ENCODE results near the gene TTF2.
A peak's percentile ranks its signal among the peaks of the same experiment; 100 is the strongest.

Gene TTF2

DNA sequence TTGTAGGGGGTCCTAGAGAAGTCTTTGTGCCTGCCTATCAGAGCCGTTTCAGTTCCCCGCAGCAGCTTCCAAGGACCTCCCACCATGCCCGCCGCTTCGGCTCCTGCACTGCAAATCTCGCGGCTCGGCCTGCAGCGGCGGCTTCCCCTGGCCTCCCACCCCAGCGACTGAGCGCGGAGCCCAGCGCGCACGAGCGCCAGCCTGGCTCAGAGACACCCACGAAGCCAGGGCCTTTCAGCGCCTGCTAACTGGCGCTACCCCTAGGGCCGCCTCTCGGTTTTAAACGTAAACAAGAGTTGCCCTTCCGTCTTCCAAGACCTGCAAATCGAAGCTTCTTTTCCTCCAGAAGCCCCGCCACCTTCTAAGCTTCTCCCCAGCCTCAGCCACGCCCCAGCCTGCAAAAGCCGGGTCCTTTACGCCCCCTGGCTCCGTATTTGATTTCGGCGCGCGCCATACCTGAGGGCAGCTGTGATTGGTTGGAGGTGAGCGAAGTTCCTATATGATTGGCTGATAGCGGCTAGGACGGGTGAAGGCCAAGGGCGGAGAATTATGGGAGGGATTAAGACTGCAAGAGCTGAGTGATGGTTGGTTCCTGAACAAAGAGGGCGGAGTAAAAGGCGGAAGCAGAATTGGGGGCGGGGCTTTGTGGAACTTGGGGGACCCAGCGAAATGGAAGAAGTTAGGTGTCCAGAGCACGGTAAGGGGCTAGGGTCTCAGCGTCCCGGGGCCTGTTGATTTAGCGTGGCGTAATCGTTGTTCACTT is at the start of gene TTF2:
Gene TTF2, plus strand, starts transcription at position 649 of the 763 bp plus-strand sequence. Its CDS starts 21 bp downstream, at position 670.
- peak; percentile 99 for DNase-seq

DNA sequence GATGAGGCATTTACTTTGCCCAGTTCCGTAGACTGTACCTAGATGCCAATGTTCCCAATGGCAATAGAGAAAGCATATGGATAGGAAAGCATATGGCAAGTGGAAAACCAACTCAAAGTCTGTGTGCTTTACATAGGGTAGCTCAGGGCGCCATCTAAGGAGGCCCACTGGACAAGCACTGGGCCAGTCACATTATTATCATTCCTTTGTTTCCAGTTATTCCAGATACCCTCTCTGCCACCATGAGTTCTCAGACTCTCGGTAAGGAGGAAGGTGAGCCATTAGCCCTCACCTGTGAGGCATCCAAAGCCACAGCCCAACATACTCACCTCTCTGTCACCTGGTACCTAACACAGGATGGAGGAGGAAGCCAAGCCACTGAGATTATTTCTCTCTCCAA is 48.8 kb upstream of the TTF2 start:
- DNase-seq, result no peak

DNA sequence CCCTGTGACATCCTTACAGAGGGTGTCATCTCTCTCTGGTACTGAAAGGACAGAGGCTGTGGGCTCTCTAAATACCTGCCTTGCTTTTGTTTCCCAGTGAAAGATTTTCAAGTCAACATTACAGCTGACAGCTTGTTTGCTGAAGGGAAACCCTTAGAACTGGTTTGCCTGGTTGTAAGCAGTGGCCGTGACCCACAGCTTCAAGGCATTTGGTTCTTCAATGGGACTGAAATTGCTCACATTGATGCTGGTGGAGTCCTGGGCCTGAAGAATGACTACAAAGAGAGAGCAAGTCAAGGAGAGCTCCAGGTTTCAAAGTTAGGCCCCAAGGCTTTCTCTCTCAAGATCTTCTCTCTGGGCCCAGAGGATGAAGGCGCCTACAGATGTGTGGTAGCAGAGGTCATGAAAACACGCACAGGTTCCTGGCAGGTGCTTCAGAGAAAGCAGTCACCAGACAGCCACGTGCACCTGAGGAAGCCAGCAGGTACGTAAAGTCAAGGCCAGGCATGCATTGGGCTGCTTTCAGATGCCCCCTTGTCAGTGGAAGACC is 46.7 kb upstream of the TTF2 start:
- no peak for DNase-seq

DNA sequence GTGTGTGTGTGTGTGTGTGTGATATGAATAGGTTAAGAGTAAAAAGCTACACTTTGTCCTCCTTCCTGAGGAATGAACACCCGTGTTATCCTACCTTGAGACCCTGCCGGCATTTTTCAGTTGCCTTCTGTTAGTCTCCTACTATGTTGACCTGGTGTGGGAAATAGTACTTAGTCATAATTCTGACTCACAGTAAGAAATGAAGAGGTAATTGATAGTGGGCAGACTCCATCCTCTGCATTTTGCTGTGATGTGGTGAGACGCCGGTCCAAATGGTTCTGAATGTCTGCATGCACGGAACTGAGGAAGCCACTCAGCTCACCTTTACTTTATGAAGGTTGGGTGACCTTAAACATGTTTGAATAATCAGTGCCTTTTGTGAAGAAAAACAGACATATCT is 45.9 kb upstream of the TTF2 start:
- no peak for DNase-seq

DNA sequence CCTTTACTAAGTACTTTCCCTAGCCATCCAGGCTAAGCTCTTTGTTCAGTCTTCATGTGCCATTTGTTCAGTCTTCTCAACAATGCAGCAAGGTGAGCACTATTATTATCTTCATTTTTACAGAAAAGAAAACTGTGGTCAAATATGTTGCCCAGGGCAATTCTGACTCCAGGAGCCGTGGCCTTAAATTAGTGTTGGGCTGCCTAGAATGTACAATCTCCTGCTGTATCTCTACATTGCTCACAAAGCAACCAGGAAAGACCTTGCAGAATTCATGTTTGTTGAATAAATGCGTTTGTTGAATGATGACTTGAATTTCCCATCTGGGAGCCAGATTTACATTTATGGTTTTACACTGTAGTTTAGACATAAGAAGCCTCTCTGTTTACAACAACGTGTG is 44.4 kb upstream of the TTF2 start:
- no peak for DNase-seq

DNA sequence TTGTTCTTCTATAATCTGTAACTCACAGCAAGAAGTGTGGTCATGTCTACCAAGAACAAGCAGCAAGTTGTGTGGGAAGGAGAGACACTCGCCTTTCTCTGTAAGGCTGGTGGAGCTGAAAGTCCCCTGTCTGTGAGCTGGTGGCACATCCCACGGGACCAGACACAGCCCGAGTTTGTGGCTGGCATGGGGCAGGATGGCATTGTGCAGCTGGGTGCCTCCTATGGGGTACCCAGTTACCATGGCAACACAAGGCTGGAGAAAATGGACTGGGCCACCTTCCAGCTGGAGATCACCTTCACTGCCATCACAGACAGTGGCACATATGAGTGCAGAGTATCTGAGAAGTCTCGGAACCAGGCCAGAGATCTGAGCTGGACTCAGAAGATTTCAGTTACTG is 43.1 kb upstream of the TTF2 start:
- DNase-seq, result no peak

DNA sequence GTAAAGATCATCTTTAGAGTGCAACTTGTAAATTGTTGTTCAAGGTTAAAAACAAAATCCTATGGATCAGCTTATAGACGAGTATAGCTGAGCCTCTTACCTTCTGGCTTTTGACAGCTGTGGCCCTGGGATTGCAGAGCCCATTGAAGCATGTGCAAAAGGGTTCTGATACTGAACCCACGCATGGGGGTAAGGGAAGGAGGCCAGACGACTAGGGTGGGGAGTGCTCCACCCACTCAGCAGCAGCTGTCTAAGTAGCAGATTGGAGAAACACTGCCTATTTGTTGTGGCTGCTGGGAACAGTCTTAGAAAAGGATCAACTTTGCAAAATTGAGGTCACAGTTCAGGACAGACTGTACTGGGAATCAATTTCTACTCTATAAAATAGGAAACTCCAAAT is 42.5 kb upstream of the TTF2 start:
- DNase-seq, result no peak

DNA sequence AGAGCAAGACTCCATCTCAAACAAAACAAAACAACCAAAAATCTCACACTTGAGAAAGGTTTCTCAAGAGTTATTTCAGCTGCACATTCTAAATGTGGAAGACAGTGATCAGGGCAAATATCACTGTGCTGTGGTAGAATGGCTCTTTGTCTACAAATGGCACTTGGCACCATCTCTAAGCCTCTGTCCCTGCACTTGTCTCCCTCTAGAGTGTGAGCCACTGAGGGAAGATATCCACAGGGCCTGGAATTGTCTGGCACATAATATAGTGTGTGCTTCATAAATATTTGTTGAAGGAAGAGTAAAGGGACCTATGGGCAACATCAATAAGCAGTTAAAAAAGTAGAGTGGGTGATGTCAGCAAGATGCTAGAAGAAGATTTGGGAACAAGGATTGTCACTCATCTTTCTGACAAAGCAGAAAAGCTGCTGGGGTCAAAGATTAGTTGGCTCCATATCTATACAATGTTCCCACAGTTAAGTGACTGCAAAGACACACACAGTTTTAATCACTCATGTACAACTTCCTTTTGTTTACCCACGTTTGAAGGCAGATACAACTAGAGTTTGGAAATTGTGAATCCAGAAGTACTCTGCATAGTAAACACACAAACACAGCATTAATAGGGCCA is 39.5 kb upstream of the TTF2 start:
- no peak for DNase-seq

DNA sequence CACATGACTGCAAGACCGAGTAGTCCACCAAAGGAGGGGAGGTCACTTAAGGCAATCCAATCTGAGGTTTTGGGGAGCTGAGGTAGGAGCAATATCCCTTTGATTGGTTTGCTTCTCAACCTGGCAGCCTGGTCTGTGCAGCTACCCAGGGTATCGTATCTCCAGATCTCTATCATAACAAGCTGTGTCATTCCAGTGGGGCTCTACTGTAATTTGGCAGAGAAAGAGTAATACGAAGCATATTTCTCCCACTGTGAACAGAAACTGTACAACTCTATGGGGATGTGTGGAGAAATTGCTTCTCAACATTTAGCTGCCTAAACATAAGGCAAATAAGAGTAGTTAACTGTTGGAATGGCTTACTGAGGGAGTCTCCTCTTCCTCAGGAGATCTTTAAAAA is 38.0 kb upstream of the TTF2 start:
- no peak for DNase-seq

DNA sequence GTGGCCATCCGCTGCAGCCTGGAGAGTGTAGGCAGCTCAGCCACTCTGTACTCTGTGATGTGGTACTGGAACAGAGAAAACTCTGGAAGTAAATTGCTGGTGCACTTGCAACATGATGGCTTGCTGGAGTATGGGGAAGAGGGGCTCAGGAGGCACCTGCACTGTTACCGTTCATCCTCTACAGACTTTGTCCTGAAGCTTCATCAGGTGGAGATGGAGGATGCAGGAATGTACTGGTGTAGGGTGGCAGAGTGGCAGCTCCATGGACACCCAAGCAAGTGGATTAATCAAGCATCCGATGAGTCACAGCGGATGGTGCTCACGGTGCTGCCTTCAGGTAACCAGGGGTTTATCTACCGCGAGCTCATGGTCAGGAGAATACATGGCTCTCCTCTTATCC is 34.6 kb upstream of the TTF2 start:
- no peak for DNase-seq

DNA sequence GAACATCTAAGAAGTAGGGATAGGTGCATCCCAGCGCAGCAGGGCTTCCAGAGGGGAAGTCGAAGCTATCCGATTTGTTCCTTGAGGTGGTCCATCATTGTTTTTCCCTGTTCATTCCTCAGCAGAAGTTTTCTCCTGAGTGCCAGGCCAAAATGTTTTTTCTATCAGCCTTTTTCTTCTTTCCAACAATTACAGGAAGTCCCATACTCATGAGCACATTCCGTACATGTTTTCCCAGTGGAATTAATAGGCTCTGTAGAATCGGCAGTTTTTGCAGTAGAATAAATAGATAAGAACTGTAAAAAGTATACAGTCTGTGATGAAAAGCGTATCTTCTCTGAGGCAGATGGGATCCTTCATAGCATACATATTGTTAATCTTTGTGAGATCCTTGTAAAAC is 33.8 kb upstream of the TTF2 start:
- no peak for DNase-seq

DNA sequence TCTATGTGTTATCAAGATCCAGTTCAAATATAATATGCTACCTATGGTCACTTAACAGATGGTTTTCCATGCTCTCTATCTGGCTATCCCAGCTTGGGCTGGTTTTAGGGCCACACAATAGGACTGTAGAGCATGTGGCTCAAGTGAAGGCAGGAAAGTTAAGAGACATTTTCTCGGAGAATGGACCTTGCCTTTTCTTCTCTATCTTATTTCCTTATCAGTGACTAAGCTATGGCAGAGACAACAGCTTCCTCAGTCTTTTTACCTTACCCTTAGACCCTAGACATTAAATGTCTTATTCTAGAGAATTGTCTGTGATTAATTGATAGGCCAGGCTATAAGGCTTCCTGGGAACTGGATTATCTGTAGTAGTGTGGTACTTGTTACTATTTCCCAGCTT is 30.4 kb upstream of the TTF2 start:
- DNase-seq, result no peak

DNA sequence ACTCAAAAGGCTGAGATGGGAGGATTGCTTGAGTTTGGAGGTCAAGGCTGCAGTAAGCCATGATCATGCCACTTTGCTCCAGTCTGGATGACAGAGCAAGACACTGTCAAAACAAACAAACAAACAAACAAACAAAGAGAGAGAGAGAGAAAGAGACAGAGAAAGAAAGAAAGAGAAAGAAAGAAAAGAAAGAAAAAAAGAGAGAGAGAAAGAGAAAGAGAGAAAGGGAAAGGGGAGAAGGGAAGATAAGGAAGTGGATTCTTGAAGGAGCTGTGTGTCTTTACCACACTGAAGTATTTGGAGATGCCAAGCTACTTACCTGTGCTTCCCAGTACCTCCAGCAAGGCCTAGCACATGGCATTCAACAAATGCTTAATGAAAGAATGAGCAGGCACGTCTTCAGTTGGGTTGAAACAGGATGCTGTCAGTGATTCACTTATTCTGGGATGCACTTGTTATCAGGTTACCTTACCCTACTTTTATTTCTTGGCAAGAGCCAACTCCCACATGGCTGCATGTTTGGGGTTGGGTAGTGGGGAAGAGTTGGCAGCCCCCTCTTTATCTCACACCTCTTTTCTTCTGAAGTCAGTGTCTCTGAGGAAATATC is 29.8 kb upstream of the TTF2 start:
- no peak for DNase-seq

DNA sequence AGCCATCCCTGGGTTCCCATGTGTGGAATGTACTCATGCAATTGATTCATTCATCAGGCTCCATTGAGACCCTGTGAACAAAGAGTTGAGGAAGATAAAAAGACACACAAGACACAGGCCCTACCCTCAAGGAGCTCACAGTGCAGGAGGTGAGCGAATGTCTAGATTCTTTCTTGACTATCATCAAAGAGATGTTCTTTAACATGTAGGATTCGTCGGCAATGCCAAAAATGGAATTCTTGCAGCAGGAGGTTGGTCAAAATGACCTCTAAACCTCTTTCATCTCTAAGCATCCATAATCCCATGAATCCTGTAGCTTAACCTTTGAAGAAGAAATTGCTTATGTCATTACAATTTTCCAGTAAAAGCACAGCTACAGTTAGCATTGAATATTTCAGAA is 27.9 kb upstream of the TTF2 start:
- DNase-seq, result no peak

DNA sequence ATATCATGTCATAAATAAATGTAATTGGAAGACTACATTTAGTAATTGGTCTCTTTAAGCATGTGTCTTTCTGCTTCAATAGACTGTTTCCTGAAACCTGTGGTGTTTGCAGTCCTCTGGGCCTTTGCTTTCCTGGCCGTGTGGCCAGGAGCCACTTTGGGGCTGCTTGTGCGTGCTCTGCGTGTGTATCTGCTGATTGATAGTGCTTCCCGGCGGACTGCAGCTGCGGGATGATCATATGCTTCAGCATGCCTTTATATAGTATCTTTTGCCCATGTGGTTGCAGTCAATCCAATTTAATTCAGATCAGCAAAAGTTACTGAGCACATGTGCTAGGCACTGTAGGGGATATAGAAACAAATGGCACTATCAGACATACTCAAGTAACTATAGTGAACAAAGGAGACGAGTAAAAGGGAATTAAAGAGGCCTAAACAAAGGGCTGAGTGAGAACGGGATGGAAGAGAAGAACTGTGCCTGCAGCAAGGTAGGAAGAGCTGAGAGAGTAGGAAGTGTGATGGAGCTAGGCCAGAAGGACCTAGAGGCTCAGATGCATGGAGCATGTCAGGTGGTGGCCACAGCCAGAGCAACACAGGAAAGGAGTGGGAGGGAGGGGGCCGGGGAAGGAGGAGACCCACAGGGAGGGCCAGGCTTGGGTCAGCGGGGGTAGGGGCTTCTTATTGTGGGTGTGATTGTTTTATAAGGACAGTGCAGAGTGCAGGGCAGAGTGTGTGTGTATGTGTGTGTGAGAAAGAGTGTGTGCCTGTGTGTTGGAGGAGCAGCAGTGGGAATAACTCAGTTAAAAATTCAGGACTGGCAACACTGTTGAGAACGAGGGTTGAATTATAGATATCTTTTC is 27.2 kb upstream of the TTF2 start:
- DNase-seq, result no peak

DNA sequence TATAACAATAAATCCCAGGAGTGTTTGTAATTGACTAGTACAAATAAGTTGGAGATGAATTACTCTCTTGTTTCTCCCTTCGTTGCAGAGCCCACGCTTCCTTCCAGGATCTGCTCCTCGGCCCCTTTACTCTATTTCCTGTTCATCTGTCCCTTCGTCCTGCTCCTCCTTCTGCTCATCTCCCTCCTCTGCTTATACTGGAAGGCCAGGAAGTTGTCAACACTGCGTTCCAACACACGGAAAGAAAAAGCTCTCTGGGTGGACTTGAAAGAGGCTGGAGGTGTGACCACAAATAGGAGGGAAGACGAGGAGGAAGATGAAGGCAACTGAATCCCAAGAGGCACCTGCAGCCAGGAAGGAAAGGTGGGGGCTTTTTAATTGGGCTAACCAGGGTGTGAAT is 26.4 kb upstream of the TTF2 start:
- no peak for DNase-seq

DNA sequence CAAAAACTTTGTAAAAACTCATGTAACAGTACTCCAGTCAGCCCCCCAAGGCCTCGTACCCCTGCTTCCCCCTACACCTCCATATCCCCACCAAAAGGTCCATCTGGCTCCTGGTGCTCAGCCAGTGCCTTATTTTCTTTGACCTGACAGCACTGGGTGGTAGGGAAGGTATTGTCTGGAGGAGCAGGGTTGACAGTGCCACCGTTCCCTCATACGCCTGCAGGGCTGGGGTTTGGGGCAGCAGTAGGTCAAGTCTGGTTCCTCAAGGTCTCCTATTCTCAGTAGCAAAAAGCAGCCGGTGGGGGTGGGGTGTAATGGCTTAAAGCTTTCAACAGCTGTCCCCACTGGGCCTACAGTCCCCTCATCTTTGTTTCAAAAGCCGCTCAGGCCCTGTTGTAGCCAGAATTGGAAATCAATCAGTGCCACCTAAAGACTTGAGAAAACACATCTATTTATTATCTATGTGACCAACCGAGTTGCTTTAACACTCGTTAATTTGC is 25.3 kb upstream of the TTF2 start:
- DNase-seq, result no peak

DNA sequence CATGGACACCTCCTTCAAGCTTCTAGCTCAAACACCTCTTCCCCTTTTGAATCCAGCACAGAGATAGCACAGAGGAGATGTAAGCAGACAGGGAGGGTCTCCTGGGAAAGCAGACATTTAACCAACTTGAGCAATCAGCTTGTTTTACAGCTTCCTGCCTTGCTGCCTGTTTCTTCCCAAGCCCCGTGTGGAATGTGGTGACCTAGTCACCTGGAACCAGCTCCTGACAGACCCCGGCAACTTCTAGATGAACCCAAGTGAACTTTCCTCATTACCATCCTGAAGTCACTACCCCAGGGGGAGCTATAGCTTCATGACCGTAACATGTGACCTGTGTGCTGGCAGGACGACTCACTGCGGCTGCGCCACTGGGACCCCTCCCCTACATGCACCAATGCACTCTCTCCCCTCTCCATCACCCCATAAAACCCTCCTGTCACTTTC is 24.1 kb upstream of the TTF2 start:
- DNase-seq, result no peak

DNA sequence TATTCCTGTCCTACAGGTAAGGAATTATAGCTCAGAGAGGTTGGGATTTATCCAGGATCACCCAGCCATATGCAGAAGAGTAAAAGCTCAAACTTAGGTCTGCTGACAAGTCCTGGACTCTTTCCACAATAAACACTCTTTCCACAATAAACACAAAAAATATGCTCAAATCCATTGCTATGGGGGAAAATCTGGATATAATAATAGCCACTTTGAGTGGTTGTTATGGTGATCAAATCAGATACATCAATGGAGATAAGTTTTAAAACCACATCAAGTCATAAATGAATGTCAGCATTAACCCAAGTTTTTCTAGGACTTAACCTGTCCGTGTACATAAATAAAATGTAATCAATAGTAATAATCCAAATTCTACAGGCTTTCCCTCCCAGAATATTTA is 22.3 kb upstream of the TTF2 start:
- no peak for DNase-seq

DNA sequence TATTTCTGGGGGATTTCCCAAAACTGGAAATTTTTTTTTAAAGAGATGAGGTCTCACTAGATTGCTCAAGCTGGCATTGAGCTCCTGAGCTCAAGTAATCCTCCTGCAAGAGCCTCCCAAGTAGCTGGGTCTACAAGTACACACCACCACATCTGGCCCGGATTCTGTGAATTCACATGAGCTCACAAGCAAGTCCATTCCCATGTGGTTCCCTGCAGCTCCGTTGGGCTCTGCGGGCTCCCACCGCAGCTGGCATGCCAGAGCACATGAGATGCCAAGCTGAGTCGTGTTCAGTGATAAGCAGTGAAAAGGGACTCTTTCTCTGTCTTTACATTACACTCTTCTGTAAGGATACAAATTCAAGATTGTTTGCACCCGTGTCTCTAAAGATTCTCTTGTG is 21.9 kb upstream of the TTF2 start:
- DNase-seq, result no peak

DNA sequence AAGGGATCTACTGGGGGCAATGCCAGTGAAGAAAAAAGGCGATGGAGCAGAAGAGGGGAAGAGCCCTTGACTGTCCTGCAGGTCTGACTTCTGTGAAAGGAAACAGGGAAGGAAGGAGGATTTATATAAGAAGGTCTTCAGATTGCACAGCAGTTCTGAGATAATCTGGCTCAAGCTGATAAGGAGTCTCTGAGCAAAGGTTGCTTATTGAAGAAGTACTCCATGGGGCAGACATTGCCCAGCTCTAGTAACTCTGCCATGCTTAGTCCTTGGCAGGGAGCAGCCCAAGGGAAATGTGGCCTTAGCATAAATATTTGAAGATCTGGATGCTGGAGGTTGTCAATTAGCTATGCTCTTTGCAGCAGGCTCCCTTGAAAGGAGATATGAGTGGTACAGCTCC is 15.9 kb upstream of the TTF2 start:
- DNase-seq, result no peak

DNA sequence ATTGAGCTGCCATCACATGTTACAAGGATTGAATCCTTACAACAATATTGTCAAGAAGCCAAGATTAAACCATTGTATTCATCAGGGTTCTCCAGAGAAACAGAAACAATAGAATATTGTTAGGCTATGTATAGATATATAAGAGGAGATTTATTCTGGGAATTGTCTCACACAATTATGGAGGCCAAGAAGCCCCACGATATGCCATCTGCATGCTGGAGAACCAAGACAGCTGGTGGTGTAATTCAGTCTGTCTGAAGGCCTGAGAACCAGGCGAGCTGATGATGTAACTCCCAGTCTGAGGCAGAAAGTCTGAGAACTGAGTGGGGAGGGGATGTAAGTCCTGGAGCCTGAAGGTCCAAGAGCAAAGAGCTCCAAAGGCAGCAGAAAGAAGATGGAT is 14.5 kb upstream of the TTF2 start:
- no peak for DNase-seq

DNA sequence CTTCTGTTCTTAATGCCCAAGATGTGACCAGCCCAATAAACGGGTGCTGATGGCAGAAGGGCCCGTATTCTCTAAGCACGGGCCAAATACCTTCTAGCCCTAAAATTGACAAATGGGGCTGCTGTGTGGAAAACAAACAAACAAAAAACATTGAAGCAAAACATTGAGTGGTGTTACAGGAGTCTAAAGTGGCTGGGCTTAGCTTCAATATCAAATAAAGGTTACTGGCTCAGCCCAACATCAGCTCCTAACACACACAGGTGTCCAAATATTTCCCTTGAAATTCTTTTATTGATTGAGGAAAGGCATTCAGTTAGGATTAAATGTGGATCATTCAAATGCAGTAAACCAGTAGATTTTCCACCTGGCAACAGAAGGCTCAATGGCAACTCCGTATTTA is 13.3 kb upstream of the TTF2 start:
- DNase-seq, result no peak
